H1 (cell line): ENCODE measurements around the gene MRPL54. TPM values are rescaled to one million over a fixed set of nuclear protein-coding genes. Genes with fewer than 3 reads are reported as not detected.
A peak's percentile ranks its signal among the peaks of the same experiment; 100 is the strongest.

Source experiments
- ATF3 ChIP-seq: IDR thresholded peaks from 2 replicates; pipeline ENCODE4 v1.6.1; 2011; ENCODE audit warnings: low read depth, mild to moderate bottlenecking, low read length; ENCODE audit not compliant: insufficient read depth
- CHD7 ChIP-seq: fragments of 300-600 bp; sonication (generic); IDR thresholded peaks from 2 replicates; pipeline ENCODE4 v1.7.1; 2012; ENCODE audit warnings: low read length, moderate library complexity, mild to moderate bottlenecking, inconsistent platforms; ENCODE audit not compliant: insufficient replicate concordance
- EZH2 ChIP-seq: fragments of 200-600 bp; sonication (generic); IDR thresholded peaks from 2 replicates; pipeline ENCODE4 v1.7.1; 2012; ENCODE audit warnings: low read depth, mild to moderate bottlenecking, moderate library complexity, low read length, inconsistent platforms; ENCODE audit not compliant: severe bottlenecking
- KDM1A ChIP-seq: fragments of 200-600, 300-600 bp; sonication (generic); IDR thresholded peaks from 2 replicates; pipeline ENCODE4 v1.7.1; 2016; ENCODE audit warnings: mild to moderate bottlenecking, low read length, borderline replicate concordance
- PHF8 ChIP-seq: fragments of 200-600 bp; sonication (generic); conservative IDR thresholded peaks from 2 replicates; pipeline ENCODE4 v1.7.1; 2012; ENCODE audit warnings: low read depth, mild to moderate bottlenecking, inconsistent platforms, low read length, moderate library complexity
- POU5F1 ChIP-seq: IDR thresholded peaks from 2 replicates; pipeline ENCODE4 v1.6.1; 2011; ENCODE audit warnings: low read depth, mild to moderate bottlenecking, low read length, moderate library complexity
- SIN3A ChIP-seq, 2 experiments: IDR thresholded peaks in 1 of 2; conservative IDR thresholded peaks in 1 of 2; 2 replicates each; pipeline ENCODE4 v1.6.1; 2011 to 2012; ENCODE audit warnings: low read length in 2 of 2, improper control_type of control experiment in 1 of 2, low read depth in 1 of 2, mild to moderate bottlenecking in 1 of 2
- SUZ12 ChIP-seq: fragments of 200-600 bp; sonication (generic); IDR thresholded peaks from 2 replicates; pipeline ENCODE4 v1.6.1; 2012; ENCODE audit warnings: mild to moderate bottlenecking, inconsistent platforms, low read length, moderate library complexity, mixed read lengths
- TEAD4 ChIP-seq: IDR thresholded peaks from 2 replicates; pipeline ENCODE4 v1.6.1; 2012; ENCODE audit warnings: low read depth, low read length, inconsistent platforms, mixed read lengths
- polyA plus RNA-seq, 7 experiments: library from polyadenylated mRNA; depleted of rRNA in 3 of 7; stranded (reverse) in 5 of 7; unstranded in 2 of 7; fragments of >200 nt in 5 of 7; fragments of 200-250 nt in 2 of 7; gene quantifications; 1 replicate in 5 of 7; 2 replicates in 1 of 7; 4 replicates in 1 of 7; pipeline versions ENCODE4 v1.2.1 to v1.2.3, GENCODE V29; 2011 to 2013; ENCODE audit warnings: missing spikeins in 2 of 7, mixed read lengths in 2 of 7
- total RNA-seq: library from RNA; stranded (reverse); fragmentation: NEBNext Ultra II Directional; extraction: Animal tissue kit (Norgen Biotek cat#: 25700); gene quantifications from 2 replicates; pipeline ENCODE4 v1.2.1, GENCODE V29; 2021

MRPL54 gene
- total and polyA plus RNA-seq, 2 of the 8 experiments (the other 6 are each of a cell fraction or from before 2014, with no cell fraction given), result 63.8 to 72.8 TPM

GRCh38 chr19:3801412-3802096 is 39.1 kb downstream of the MRPL54 start (continued):
- no peak for TF ChIP-seq CHD7
- TF ChIP-seq ATF3, result no peak
- peak in 1 of 2 experiments; percentile 70; a peak in 2 of 4 replicates for TF ChIP-seq SIN3A (conservative IDR thresholded peaks at IDR 0.05 in 1 of 2, IDR thresholded peaks at IDR 0.05 in 1 of 2; ENCODE audit: low read depth in 1 of 2, low read length in 2 of 2)
- TF ChIP-seq TEAD4, result peak; percentile 95
- TF ChIP-seq POU5F1, result no peak
- TF ChIP-seq SUZ12, result peak; percentile 40; the same call in 1 of the 2 replicates
- no peak for TF ChIP-seq KDM1A
- TF ChIP-seq PHF8, result no peak
- TF ChIP-seq EZH2, result no peak
